ENCODE measurements around the gene TMTC2. TPM values are rescaled to one million over a fixed set of nuclear protein-coding genes. Genes with fewer than 3 reads are reported as not detected.

Gene TMTC2
- total and polyA plus RNA-seq, 2 donors (not counting 3 experiments of a cell fraction or from before 2014, with no cell fraction given) = 4.1 to 7.8 TPM

DNA sequence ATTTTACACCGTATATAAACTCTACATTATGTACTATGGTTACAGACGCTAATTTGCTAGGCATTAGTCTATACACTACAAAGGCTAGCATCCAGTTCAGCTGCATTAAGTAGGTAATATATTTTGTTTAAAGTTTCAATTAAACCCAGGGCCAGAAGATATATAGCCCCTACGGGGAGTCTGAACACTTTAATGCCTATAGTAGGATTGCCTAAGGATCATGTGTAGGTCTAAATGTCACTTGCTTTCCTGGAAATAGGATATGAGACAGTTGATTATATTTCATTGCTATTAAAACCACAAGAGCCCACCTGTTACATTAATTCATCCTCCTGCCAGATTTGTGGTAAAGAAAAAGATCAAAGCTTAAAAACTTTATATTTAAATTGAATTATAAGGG is 286.9 kb downstream of the TMTC2 start:
- FAIRE-seq (no peak), DNase-seq (ENCODE audit: low read depth, low spot score) (no peak)
- BruUV-seq (replicated peaks) = no TSS peak
- Histone ChIP-seq H3K4me3 (replicated peaks in 1 of 3; ENCODE audit: insufficient read depth in 1 of 3, low read depth in 1 of 3, low read length in 3 of 3) (no peak overlapping the region), H3K79me2 (ENCODE audit: control insufficient read depth, insufficient read depth, low read length) (no peaks in the 10 kb centered on the region), H3K36me3 (ENCODE audit: control insufficient read depth in 2 of 2, extremely low read depth in 1 of 2, insufficient read depth in 2 of 2, low read length in 2 of 2) (no peaks in the 10 kb centered on the region), H3K4me2 (ENCODE audit: insufficient read depth, low read length) (no peak overlapping the region), H3K9me1 (replicated peaks; ENCODE audit: control insufficient read depth, extremely low read depth, insufficient read depth, low read length) (no peaks in the 10 kb centered on the region), H3K4me1 (ENCODE audit: control insufficient read depth, extremely low read depth, insufficient read depth, low read length) (no peaks in the 10 kb centered on the region), H3K27ac (ENCODE audit: insufficient read depth, low read depth, low read length) (no peak overlapping the region), H3K9me3 (replicated peaks; ENCODE audit: control insufficient read depth, insufficient read depth, low read length) (no peaks in the 10 kb centered on the region), H4K20me1 (replicated peaks; ENCODE audit: control insufficient read depth, extremely low read depth, insufficient read depth, low read length) (no peaks in the 10 kb centered on the region), H3K9ac (replicated peaks; ENCODE audit: extremely low read depth, insufficient read depth, low read length) (no peak overlapping the region), H2AFZ (ENCODE audit: low read depth, low read length) (no peak overlapping the region), H3K27me3 (ENCODE audit: control insufficient read depth in 2 of 2, insufficient read depth in 2 of 2, low read length in 2 of 2) (no peaks in the 10 kb centered on the region)
- TF ChIP-seq, protein P1, sequence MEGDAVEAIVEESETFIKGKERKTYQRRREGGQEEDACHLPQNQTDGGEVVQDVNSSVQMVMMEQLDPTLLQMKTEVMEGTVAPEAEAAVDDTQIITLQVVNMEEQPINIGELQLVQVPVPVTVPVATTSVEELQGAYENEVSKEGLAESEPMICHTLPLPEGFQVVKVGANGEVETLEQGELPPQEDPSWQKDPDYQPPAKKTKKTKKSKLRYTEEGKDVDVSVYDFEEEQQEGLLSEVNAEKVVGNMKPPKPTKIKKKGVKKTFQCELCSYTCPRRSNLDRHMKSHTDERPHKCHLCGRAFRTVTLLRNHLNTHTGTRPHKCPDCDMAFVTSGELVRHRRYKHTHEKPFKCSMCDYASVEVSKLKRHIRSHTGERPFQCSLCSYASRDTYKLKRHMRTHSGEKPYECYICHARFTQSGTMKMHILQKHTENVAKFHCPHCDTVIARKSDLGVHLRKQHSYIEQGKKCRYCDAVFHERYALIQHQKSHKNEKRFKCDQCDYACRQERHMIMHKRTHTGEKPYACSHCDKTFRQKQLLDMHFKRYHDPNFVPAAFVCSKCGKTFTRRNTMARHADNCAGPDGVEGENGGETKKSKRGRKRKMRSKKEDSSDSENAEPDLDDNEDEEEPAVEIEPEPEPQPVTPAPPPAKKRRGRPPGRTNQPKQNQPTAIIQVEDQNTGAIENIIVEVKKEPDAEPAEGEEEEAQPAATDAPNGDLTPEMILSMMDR (IDR thresholded peaks at IDR 0.05; ENCODE audit: extremely low read depth in 1 of 2, insufficient read depth in 1 of 2, low read depth in 1 of 2, low read length in 2 of 2) = no peak
- TF ChIP-seq FOS (IDR thresholded peaks at IDR 0.05; ENCODE audit: borderline replicate concordance, insufficient read depth, low read length) = no peak
- TF ChIP-seq, protein P2, sequence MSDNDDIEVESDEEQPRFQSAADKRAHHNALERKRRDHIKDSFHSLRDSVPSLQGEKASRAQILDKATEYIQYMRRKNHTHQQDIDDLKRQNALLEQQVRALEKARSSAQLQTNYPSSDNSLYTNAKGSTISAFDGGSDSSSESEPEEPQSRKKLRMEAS (IDR thresholded peaks at IDR 0.05; ENCODE audit: insufficient read depth, insufficient read length) = no peak
- no peak for TF ChIP-seq POLR2AphosphoS5 (IDR thresholded peaks at IDR 0.05; ENCODE audit: insufficient read depth, low read depth, low read length)
- no peak for TF ChIP-seq POLR2A (IDR thresholded peaks at IDR 0.05; ENCODE audit: low read depth, low read length)
- no peak for TF ChIP-seq MYC (IDR thresholded peaks at IDR 0.05; ENCODE audit: low read depth, low read length)
- no peak for TF ChIP-seq GATA2 (IDR thresholded peaks at IDR 0.05; ENCODE audit: insufficient read depth, insufficient read length, low read depth, low read length)
- TF ChIP-seq JUN (IDR thresholded peaks at IDR 0.05; ENCODE audit: borderline replicate concordance, insufficient read depth, insufficient read length, low read depth) = no peak
- no peak for TF ChIP-seq EZH2 (IDR thresholded peaks at IDR 0.05; ENCODE audit: borderline replicate concordance, low read depth, low read length, severe bottlenecking)
- ChIA-PET CTCF (no interaction called here), POLR2A (no interaction called here)
- intact Hi-C loops (cut with micrococcal nuclease) (no loop called here), dilution Hi-C loops (cut with MboI; ENCODE audit: extremely low pct_ligation_motif_present, low sequenced_read_pairs) (no loop called here)
